SH-SY5Y (cell line): ENCODE measurements around the gene IGSF3.

Experiments used
- GATA2 ChIP-seq: IDR thresholded peaks from 2 replicates; pipeline ENCODE4 v1.6.1; 2011; ENCODE audit warnings: mild to moderate bottlenecking, low read depth, low read length
- GATA3 ChIP-seq: IDR thresholded peaks from 2 replicates; pipeline ENCODE4 v1.6.1; 2011; ENCODE audit warnings: low read depth, mild to moderate bottlenecking, low read length, moderate library complexity

DNA sequence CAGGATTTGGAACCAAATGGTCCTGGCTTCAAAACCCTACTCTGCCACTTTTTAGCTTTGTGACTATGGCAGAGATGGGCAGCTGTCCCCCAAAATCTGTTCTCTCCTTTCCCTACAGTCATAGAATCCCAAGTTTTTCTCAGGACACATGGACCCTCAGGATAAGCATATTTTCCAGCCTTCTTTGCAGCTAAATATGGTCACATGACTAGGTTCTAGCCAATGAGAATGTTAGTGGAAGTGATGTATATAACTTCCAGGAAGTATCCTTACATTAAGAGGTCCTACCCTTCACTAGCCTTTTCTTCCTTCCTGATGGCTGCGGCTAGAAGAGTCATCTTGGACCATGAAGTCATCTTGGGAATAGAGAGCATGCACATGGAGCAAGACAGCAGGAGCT lies 5.9 kb downstream of the IGSF3 start:
- TF ChIP-seq GATA2 = no peak
- no peak for TF ChIP-seq GATA3
